Sigmoid colon (tissue), 7 donors: ENCODE results near the gene EMC7. TPM values are rescaled to one million over a fixed set of nuclear protein-coding genes. Genes with fewer than 3 reads are reported as not detected.
"Not testable (repeated sequence)": the region's sequence is repeated elsewhere in the genome, so short reads cannot be mapped to it uniquely, and the experiment has no call there.

Source experiments
- DNase-seq: peaks from one replicate; pipeline ENCODE4 v3.0.0-alpha.2; 2019
- H3K27ac ChIP-seq, 4 donors: fragments of 200-600 bp; sonication (generic); one replicate each; pipeline ENCODE4 v1.5.1; 2016 to 2019; ENCODE audit warnings: mild to moderate bottlenecking in 1 of 4
- H3K27me3 ChIP-seq, 3 donors: fragments of 200-600 bp; sonication (generic); one replicate each; pipeline ENCODE4 v1.5.1; 2019; ENCODE audit warnings: mild to moderate bottlenecking in 1 of 3
- H3K36me3 ChIP-seq, 4 donors: fragments of 200-600 bp; sonication (generic); one replicate each; pipeline ENCODE4 v1.5.1; 2016 to 2019
- H3K4me1 ChIP-seq, 4 donors: fragments of 200-600 bp; sonication (generic); one replicate each; pipeline ENCODE4 v1.5.1; 2017 to 2019
- H3K4me3 ChIP-seq, 4 donors: fragments of 200-600 bp; sonication (generic); one replicate each; pipeline ENCODE4 v1.5.1; 2017 to 2019; ENCODE audit warnings: mild to moderate bottlenecking in 2 of 4, moderate library complexity in 1 of 4
- H3K9me3 ChIP-seq, 4 donors: fragments of 200-600 bp in 3 of 4; sonication (generic) in 3 of 4; one replicate each; pipeline versions ENCODE4 v1.5.1 to v1.6.1; 2013 to 2019
- EP300 ChIP-seq, 4 donors: sonication (generic); formaldehyde crosslinking; IDR thresholded peaks; one replicate each; pipeline ENCODE4 v1.6.1; 2017; ENCODE audit warnings: antibody characterized with exemption in 4 of 4
- POLR2A ChIP-seq, 2 donors: fragments of 450-650 bp; IDR thresholded peaks; one replicate each; pipeline ENCODE4 v1.6.1; 2016; ENCODE audit warnings: antibody characterized with exemption in 2 of 2, mild to moderate bottlenecking in 2 of 2, moderate library complexity in 2 of 2
- POLR2AphosphoS5 ChIP-seq, 4 donors: sonication (generic); formaldehyde crosslinking; IDR thresholded peaks; one replicate each; pipeline ENCODE4 v1.6.1; 2017; ENCODE audit warnings: antibody characterized with exemption in 4 of 4
- WGBS, 2 donors: extraction: QIAGEN DNeasy Blood & Tissue Kit; methylation state at CpG; one replicate each; pipeline ENCODE4 v1.1.7; 2013; 5-methylcytosine and 5-hydroxymethylcytosine counted together
- intact Hi-C: fragments of 100-400 bp; cut with DNase I; formaldehyde crosslinking; loops from one replicate; pipeline ENCODE4 v1.15.1; 2023
- polyA plus RNA-seq, 3 donors: library from polyadenylated mRNA; stranded (reverse); fragments of 200-250 nt; gene quantifications; one replicate each; pipeline ENCODE4 v1.2.3, GENCODE V29; 2013
- total RNA-seq, 4 donors: library from RNA; depleted of rRNA; stranded (reverse); fragments of >200 nt; gene quantifications; one replicate each; pipeline ENCODE4 v1.1.0, GENCODE V29; 2016
- TF ChIP-seq, protein P1 (sequence below), 4 experiments: fragments of 450-650 bp in 3 of 4; fragments of 200-600 bp in 1 of 4; IDR thresholded peaks; one replicate each; pipeline ENCODE4 v1.5.1; 2016 to 2019; ENCODE audit warnings: antibody characterized with exemption in 4 of 4, mild to moderate bottlenecking in 3 of 4, moderate library complexity in 2 of 4
- donor health status: healthy with polysubstance abuse.
- donor health status: Bipolar disorder and iron deficiency.
- donor health status: healthy.

Gene EMC7
- total and polyA plus RNA-seq, 7 donors, result 15.0 to 75.8 (median 46.0) TPM

DNA sequence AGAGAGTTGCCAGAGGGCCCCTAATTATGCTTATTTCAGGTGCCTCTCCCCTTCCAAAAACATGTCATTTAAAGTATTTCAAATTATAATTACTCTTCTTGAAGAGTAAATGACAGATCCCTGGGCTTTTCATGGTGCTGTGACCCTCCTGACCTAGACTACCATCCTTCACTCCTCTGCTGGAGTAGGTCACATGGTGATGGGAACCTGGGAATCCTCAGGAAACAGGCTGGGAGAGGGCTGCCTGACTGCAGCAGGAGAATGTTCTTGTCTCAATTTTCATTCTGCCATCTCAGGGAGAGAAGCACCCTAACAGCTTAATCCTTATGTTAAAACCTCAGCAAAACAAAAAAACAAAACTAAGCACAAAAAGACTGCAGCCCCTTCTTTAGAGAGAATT is 24.9 kb upstream of the EMC7 start:
- no peak for DNase-seq
- H3K9me3 ChIP-seq, result no peaks in the 10 kb centered on the region
- no peaks in the 10 kb centered on the region for H3K27me3 ChIP-seq
- H3K4me1 ChIP-seq, result no peaks in the 10 kb centered on the region
- TF ChIP-seq EP300 (IDR thresholded peaks at IDR 0.05) (no peak), POLR2A (IDR thresholded peaks at IDR 0.05) (no peak), POLR2AphosphoS5 (IDR thresholded peaks at IDR 0.05) (no peak)
- TF ChIP-seq, protein P1, sequence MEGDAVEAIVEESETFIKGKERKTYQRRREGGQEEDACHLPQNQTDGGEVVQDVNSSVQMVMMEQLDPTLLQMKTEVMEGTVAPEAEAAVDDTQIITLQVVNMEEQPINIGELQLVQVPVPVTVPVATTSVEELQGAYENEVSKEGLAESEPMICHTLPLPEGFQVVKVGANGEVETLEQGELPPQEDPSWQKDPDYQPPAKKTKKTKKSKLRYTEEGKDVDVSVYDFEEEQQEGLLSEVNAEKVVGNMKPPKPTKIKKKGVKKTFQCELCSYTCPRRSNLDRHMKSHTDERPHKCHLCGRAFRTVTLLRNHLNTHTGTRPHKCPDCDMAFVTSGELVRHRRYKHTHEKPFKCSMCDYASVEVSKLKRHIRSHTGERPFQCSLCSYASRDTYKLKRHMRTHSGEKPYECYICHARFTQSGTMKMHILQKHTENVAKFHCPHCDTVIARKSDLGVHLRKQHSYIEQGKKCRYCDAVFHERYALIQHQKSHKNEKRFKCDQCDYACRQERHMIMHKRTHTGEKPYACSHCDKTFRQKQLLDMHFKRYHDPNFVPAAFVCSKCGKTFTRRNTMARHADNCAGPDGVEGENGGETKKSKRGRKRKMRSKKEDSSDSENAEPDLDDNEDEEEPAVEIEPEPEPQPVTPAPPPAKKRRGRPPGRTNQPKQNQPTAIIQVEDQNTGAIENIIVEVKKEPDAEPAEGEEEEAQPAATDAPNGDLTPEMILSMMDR (IDR thresholded peaks at IDR 0.05), result no peak
- H3K36me3 ChIP-seq, result no peaks in the 10 kb centered on the region
- H3K27ac ChIP-seq, result no peak overlapping the region
- intact Hi-C loops, result no loop called here
- H3K4me3 ChIP-seq, result no peak overlapping the region

DNA sequence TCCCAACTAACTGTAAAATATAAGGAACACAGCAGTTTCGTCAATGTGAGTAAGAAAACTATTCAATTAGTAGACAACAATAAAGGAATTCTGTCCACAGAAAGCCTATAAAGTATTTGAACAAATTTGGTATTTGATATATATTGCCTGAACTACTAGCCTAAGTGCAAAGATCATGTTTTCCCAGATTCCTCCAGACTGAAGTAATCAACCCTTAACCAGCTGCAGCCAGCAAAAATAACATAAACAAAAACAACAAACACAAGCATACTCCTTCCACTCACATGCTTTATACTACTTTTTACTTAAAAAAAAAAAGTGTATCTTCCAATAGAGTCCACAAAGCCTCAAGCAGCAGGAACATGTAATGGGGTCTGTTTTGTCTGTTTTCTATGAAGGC is 24.3 kb upstream of the EMC7 start:
- no peak overlapping the region for H3K27ac ChIP-seq
- no peaks in the 10 kb centered on the region for H3K9me3 ChIP-seq
- intact Hi-C loops, result no loop called here
- no peaks in the 10 kb centered on the region for H3K36me3 ChIP-seq
- no peaks in the 10 kb centered on the region for H3K4me1 ChIP-seq
- no peaks in the 10 kb centered on the region for H3K27me3 ChIP-seq
- no peak overlapping the region for H3K4me3 ChIP-seq
- WGBS, 2 donors, result 19 to 56% methylated on average over 1 of the region's 1 CpG
- TF ChIP-seq POLR2AphosphoS5 (IDR thresholded peaks at IDR 0.05) (no peak), POLR2A (IDR thresholded peaks at IDR 0.05) (no peak), EP300 (IDR thresholded peaks at IDR 0.05) (no peak)
- TF ChIP-seq, protein P1 (IDR thresholded peaks at IDR 0.05), result no peak
- DNase-seq, result no peak

DNA sequence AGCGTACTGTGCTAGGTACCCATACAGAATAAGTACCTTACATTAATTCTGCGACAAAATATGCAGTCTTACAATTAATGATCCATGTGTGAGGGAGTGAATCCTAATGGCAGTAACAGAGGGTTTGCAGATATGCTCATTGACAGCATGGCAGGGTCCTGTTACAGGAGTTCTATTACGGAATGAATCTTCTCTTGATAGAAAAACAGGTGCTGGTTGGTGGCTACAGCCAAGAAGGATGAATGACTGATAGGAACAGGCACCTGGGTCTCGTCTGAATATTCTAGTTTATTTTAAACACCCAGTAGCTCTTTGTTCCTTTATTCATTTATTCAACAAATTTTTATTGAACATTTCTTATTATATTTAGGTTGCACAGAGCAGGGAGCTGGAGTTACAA is 23.0 kb upstream of the EMC7 start:
- intact Hi-C loops, result no loop called here
- TF ChIP-seq EP300 (IDR thresholded peaks at IDR 0.05) (no peak), POLR2AphosphoS5 (IDR thresholded peaks at IDR 0.05) (no peak), POLR2A (IDR thresholded peaks at IDR 0.05) (no peak)
- TF ChIP-seq, protein P1 (IDR thresholded peaks at IDR 0.05), result no peak

DNA sequence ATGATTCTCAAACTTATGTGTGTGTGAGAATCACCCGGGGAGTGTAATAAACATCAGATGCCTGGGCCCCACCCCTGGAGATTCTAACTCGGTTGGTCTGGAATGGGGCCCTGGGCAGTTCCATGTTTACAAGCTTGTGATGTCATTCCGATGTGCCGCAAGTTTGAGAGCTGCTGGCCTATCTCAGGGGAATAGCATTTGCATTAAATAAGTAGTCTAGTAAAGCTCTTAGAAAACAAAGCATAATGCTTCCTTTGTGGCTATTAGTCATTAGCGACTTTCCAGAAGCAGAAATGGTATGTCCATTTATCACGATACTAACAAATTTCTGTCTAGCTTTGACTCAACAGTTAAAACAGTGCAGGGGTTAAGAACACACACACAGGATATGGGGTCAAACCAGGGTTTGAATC is 21.1 kb upstream of the EMC7 start:
- intact Hi-C loops, result no loop called here
- WGBS, 2 donors, result 45 to 55% methylated on average over 6 of the region's 6 CpGs
- no peak overlapping the region for H3K4me3 ChIP-seq
- no peaks in the 10 kb centered on the region for H3K9me3 ChIP-seq
- no peak for DNase-seq
- no peak overlapping the region for H3K27ac ChIP-seq
- no peaks in the 10 kb centered on the region for H3K4me1 ChIP-seq
- no peaks in the 10 kb centered on the region for H3K36me3 ChIP-seq
- TF ChIP-seq, protein P1 (IDR thresholded peaks at IDR 0.05), result no peak
- TF ChIP-seq POLR2AphosphoS5 (IDR thresholded peaks at IDR 0.05), result no peak
- no peak for TF ChIP-seq EP300 (IDR thresholded peaks at IDR 0.05)
- TF ChIP-seq POLR2A (IDR thresholded peaks at IDR 0.05), result no peak
- H3K27me3 ChIP-seq, result peaks cover 0 to 8% (median 0%) of the 10 kb centered on the region in 3 donors

More for the DNA sequence above, 23.0 kb upstream of the EMC7 start:
- WGBS, 2 donors, result 77 to 81% methylated on average over 4 of the region's 4 CpGs
- no peak for DNase-seq
- no peak overlapping the region for H3K27ac ChIP-seq
- H3K36me3 ChIP-seq, result no peaks in the 10 kb centered on the region
- H3K9me3 ChIP-seq, result no peaks in the 10 kb centered on the region
- no peaks in the 10 kb centered on the region for H3K4me1 ChIP-seq
- H3K27me3 ChIP-seq, result peaks cover 0 to 7% (median 0%) of the 10 kb centered on the region in 3 donors
- H3K4me3 ChIP-seq, result no peak overlapping the region

DNA sequence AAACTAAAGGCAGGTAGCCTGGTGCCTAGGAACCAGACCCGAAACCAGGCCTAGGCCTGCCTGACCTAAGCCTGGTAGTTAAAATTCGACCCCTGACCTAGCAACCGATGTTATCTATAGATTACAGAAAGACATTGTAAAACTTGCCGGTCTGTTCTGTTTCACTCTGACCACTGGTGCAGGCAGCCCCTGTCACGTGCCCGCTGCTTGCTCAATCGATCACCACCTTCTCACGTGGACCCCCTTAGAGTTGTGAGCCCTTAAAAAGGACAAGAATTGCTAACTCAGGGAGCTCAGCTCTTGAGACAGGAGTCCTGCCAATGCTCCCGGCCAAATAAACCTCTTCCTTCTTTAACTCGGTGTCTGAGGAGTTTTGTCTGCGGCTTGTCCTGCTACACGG is 20.1 kb upstream of the EMC7 start:
- H3K4me1 ChIP-seq, H3K9me3 ChIP-seq, H3K4me3 ChIP-seq, DNase-seq, H3K36me3 ChIP-seq, H3K27ac ChIP-seq, intact Hi-C loops: not testable (repeated sequence)
- WGBS, 2 donors, result 76 to 81% methylated on average over 12 of the region's 12 CpGs
- H3K27me3 ChIP-seq, result peaks cover 0 to 14% (median 0%) of the 10 kb centered on the region in 3 donors

DNA sequence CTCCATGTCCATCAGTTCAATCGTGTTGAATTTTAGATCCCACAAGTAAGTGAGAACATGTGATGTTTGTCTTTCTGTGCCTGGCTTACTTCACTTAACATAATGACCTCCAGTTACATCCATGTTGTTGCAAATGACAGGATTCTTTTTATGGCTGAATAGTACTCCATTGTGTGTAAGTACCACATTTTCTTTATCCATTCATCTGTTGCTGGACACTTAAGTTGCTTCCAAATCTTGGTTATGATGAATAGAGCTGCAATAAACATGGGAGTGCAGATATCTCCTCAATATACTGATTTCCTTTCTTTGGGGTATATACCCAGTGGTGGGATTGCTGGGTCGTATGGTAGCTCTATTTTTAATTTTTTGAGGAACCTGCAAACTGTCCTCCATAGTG is 18.8 kb upstream of the EMC7 start:
- H3K36me3 ChIP-seq, H3K27ac ChIP-seq, H3K4me3 ChIP-seq, DNase-seq, H3K4me1 ChIP-seq, H3K9me3 ChIP-seq, intact Hi-C loops: not testable (repeated sequence)
- 56 to 62% methylated on average over 2 of the region's 2 CpGs for WGBS, 2 donors
- H3K27me3 ChIP-seq, result peaks cover 0 to 23% (median 0%) of the 10 kb centered on the region in 3 donors
